B cell (primary cell): ENCODE data around the gene SNRPD2.

ENCODE experiments used
- EZH2 ChIP-seq: IDR thresholded peaks from 2 replicates; pipeline ENCODE4 v1.6.1; 2012; ENCODE audit warnings: borderline replicate concordance, low read depth, mild to moderate bottlenecking, moderate library complexity, low read length; ENCODE audit not compliant: insufficient read depth, poor library complexity, severe bottlenecking
- TF ChIP-seq, protein P1 (sequence below): fragments of 200-600 bp; IDR thresholded peaks from one replicate; pipeline ENCODE4 v1.8.0; 2022; ENCODE audit warnings: antibody characterized with exemption, mild to moderate bottlenecking

DNA sequence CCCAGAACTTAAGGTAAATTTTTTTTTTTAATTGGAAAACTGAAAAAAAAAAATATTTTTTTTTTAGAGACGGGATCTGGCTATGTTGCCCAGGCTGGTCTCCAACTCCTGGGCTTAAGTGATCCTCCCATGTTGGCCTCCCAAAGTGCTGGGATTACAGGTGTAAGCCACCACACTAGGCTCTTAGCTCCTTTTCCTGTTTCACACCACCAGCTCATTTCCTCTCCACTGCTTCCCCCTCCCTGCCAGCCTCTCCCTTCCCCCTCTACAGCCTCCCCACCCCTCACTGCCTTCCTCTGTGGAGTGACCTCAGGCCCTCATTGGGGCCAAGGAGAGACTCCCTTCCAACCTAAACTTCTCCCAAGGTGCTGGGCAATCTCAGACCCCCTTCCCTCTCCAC is 28.0 kb downstream of the SNRPD2 start:
- TF ChIP-seq, protein P1, sequence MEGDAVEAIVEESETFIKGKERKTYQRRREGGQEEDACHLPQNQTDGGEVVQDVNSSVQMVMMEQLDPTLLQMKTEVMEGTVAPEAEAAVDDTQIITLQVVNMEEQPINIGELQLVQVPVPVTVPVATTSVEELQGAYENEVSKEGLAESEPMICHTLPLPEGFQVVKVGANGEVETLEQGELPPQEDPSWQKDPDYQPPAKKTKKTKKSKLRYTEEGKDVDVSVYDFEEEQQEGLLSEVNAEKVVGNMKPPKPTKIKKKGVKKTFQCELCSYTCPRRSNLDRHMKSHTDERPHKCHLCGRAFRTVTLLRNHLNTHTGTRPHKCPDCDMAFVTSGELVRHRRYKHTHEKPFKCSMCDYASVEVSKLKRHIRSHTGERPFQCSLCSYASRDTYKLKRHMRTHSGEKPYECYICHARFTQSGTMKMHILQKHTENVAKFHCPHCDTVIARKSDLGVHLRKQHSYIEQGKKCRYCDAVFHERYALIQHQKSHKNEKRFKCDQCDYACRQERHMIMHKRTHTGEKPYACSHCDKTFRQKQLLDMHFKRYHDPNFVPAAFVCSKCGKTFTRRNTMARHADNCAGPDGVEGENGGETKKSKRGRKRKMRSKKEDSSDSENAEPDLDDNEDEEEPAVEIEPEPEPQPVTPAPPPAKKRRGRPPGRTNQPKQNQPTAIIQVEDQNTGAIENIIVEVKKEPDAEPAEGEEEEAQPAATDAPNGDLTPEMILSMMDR, result no peak
- no peak for TF ChIP-seq EZH2
